OCI-LY1 (cell line): ENCODE measurements around the gene NAV2.

Source experiments
- CTCF ChIP-seq: fragments of 200-600 bp; sonication (generic), shearing (Covaris generic); IDR thresholded peaks from 2 replicates; pipeline ENCODE4 v1.5.1; 2017; ENCODE audit warnings: mild to moderate bottlenecking, antibody characterized with exemption, low read length, moderate library complexity, mixed read lengths
- EZH2 ChIP-seq: fragments of 200-600 bp; sonication (generic), shearing (Covaris generic); IDR thresholded peaks from 2 replicates; pipeline ENCODE4 v1.8.0; 2017; ENCODE audit warnings: borderline replicate concordance, mixed run types, mild to moderate bottlenecking, antibody characterized with exemption, low read length, moderate library complexity, mixed read lengths

- TF ChIP-seq CTCF (no peak), EZH2 (no peak)
Measured at GRCh38 chr11:20102397-20102796, 389.8 kb downstream of the NAV2 start.
